Activated naive CD8-positive, alpha-beta T cell treated with anti-CD3 and anti-CD28 coated beads for 36 hours (primary cell): Measurements from ENCODE around the gene VTI1A. TPM values are rescaled to one million over a fixed set of nuclear protein-coding genes. Genes with fewer than 3 reads are reported as not detected.

Experiments used
- DNase-seq: peaks from one replicate; pipeline ENCODE4 v3.0.0; 2021
- H3K27ac Mint-ChIP-seq: one replicate; pipeline ENCODE4 v1.8.0; 2022; ENCODE audit warnings: mild to moderate bottlenecking, moderate library complexity, mixed read lengths
- H3K27me3 Mint-ChIP-seq: one replicate; pipeline ENCODE4 v1.8.0; 2022; ENCODE audit warnings: mild to moderate bottlenecking, mixed read lengths
- H3K36me3 Mint-ChIP-seq: one replicate; pipeline ENCODE4 v1.8.0; 2021; ENCODE audit warnings: mild to moderate bottlenecking, mixed read lengths
- H3K4me1 Mint-ChIP-seq: one replicate; pipeline ENCODE4 v1.8.0; 2021; ENCODE audit warnings: mixed read lengths
- H3K4me3 Mint-ChIP-seq: one replicate; pipeline ENCODE4 v1.8.0; 2022; ENCODE audit warnings: mild to moderate bottlenecking, moderate library complexity, mixed read lengths
- H3K9me3 Mint-ChIP-seq: one replicate; pipeline ENCODE4 v1.8.0; 2022; ENCODE audit warnings: mixed read lengths
- total RNA-seq, 2 experiments: library from RNA; stranded (reverse); gene quantifications; one replicate each; pipeline ENCODE4 v1.2.3, GENCODE V29; 2021

The VTI1A gene
- total RNA-seq, 2 experiments from 2014 or later: 31.5 to 33.7 TPM

GRCh38 chr10:112802411-112803022 lies 355.5 kb downstream of the VTI1A start:
- H3K9me3 Mint-ChIP-seq: no peaks in the 10 kb centered on the region

GRCh38 chr10:112803961-112804401 lies 357.0 kb downstream of the VTI1A start:
- Mint-ChIP-seq H3K4me1 (no peaks in the 10 kb centered on the region), H3K4me3 (no peak overlapping the region), H3K36me3 (peaks cover 4% of the 10 kb centered on the region), H3K9me3 (no peaks in the 10 kb centered on the region), H3K27ac (no peak overlapping the region), H3K27me3 (no peaks in the 10 kb centered on the region)
- DNase-seq: no peak

More at GRCh38 chr10:112802411-112803022, 355.5 kb downstream of the VTI1A start:
- no peak for DNase-seq
- Mint-ChIP-seq H3K4me1 (no peaks in the 10 kb centered on the region), H3K36me3 (peaks cover 4% of the 10 kb centered on the region), H3K27me3 (no peaks in the 10 kb centered on the region), H3K27ac (no peak overlapping the region), H3K4me3 (no peak overlapping the region)

GRCh38 chr10:112805254-112805590 lies 358.2 kb downstream of the VTI1A start:
- no peak for DNase-seq
- H3K4me1 Mint-ChIP-seq: no peaks in the 10 kb centered on the region
- no peaks in the 10 kb centered on the region for H3K27me3 Mint-ChIP-seq
- H3K27ac Mint-ChIP-seq: no peak overlapping the region
- no peaks in the 10 kb centered on the region for H3K9me3 Mint-ChIP-seq
- H3K36me3 Mint-ChIP-seq: peaks cover 4% of the 10 kb centered on the region
- H3K4me3 Mint-ChIP-seq: no peak overlapping the region

GRCh38 chr10:112805701-112806100 lies 358.7 kb downstream of the VTI1A start:
- no peaks in the 10 kb centered on the region for H3K9me3 Mint-ChIP-seq
- H3K27me3 Mint-ChIP-seq: no peaks in the 10 kb centered on the region
- H3K4me1 Mint-ChIP-seq: no peaks in the 10 kb centered on the region
- H3K36me3 Mint-ChIP-seq: peaks cover 4% of the 10 kb centered on the region
- H3K27ac Mint-ChIP-seq: no peak overlapping the region
- DNase-seq: no peak
- H3K4me3 Mint-ChIP-seq: no peak overlapping the region

- Mint-ChIP-seq H3K4me3 (no peak overlapping the region), H3K27ac (no peak overlapping the region), H3K27me3 (no peaks in the 10 kb centered on the region), H3K36me3 (peaks cover 4% of the 10 kb centered on the region), H3K4me1 (no peaks in the 10 kb centered on the region), H3K9me3 (no peaks in the 10 kb centered on the region)
- no peak for DNase-seq
Observed at GRCh38 chr10:112807013-112807412, 360.0 kb downstream of the VTI1A start.

GRCh38 chr10:112809736-112810135 lies 362.7 kb downstream of the VTI1A start:
- no peak overlapping the region for H3K27ac Mint-ChIP-seq
- DNase-seq: no peak
- no peaks in the 10 kb centered on the region for H3K27me3 Mint-ChIP-seq
- H3K4me1 Mint-ChIP-seq: peaks cover 12% of the 10 kb centered on the region
- H3K4me3 Mint-ChIP-seq: no peak overlapping the region
- peaks cover 4% of the 10 kb centered on the region for H3K36me3 Mint-ChIP-seq
- no peaks in the 10 kb centered on the region for H3K9me3 Mint-ChIP-seq

GRCh38 chr10:112810711-112811151 lies 363.7 kb downstream of the VTI1A start:
- Mint-ChIP-seq H3K4me1 (peaks cover 12% of the 10 kb centered on the region), H3K27ac (no peak overlapping the region), H3K9me3 (no peaks in the 10 kb centered on the region), H3K36me3 (peaks cover 10% of the 10 kb centered on the region), H3K27me3 (no peaks in the 10 kb centered on the region), H3K4me3 (no peak overlapping the region)
- no peak for DNase-seq

- Mint-ChIP-seq H3K4me3 (no peak overlapping the region), H3K27me3 (no peaks in the 10 kb centered on the region), H3K27ac (no peak overlapping the region), H3K9me3 (no peaks in the 10 kb centered on the region), H3K36me3 (peaks cover 13% of the 10 kb centered on the region), H3K4me1 (peaks cover 12% of the 10 kb centered on the region)
- no peak for DNase-seq
Observed at GRCh38 chr10:112811741-112812551, 364.9 kb downstream of the VTI1A start.

- no peak for DNase-seq
- Mint-ChIP-seq H3K27me3 (no peaks in the 10 kb centered on the region), H3K27ac (no peak overlapping the region), H3K4me3 (no peak overlapping the region), H3K9me3 (no peaks in the 10 kb centered on the region), H3K36me3 (peaks cover 9% of the 10 kb centered on the region), H3K4me1 (peaks cover 12% of the 10 kb centered on the region)
Observed at GRCh38 chr10:112812586-112812985, 365.6 kb downstream of the VTI1A start.

- Mint-ChIP-seq H3K4me3 (no peak overlapping the region), H3K4me1 (peaks cover 12% of the 10 kb centered on the region), H3K27me3 (no peaks in the 10 kb centered on the region), H3K27ac (no peak overlapping the region), H3K36me3 (peaks cover 10% of the 10 kb centered on the region), H3K9me3 (no peaks in the 10 kb centered on the region)
- DNase-seq: no peak
Observed at GRCh38 chr10:112813866-112814591, 367.0 kb downstream of the VTI1A start.

GRCh38 chr10:112815269-112816032 lies 368.4 kb downstream of the VTI1A start:
- H3K27ac Mint-ChIP-seq: no peak overlapping the region
- no peaks in the 10 kb centered on the region for H3K27me3 Mint-ChIP-seq
- no peak overlapping the region for H3K4me3 Mint-ChIP-seq
- H3K9me3 Mint-ChIP-seq: no peaks in the 10 kb centered on the region
- H3K4me1 Mint-ChIP-seq: peaks cover 12% of the 10 kb centered on the region
- no peak for DNase-seq
- H3K36me3 Mint-ChIP-seq: peaks cover 12% of the 10 kb centered on the region

GRCh38 chr10:112816033-112816430 lies 369.0 kb downstream of the VTI1A start:
- peaks cover 12% of the 10 kb centered on the region for H3K4me1 Mint-ChIP-seq
- no peak overlapping the region for H3K4me3 Mint-ChIP-seq
- no peaks in the 10 kb centered on the region for H3K9me3 Mint-ChIP-seq
- no peak for DNase-seq
- H3K36me3 Mint-ChIP-seq: peaks cover 13% of the 10 kb centered on the region
- no peak overlapping the region for H3K27ac Mint-ChIP-seq
- no peaks in the 10 kb centered on the region for H3K27me3 Mint-ChIP-seq

- no peak overlapping the region for H3K4me3 Mint-ChIP-seq
- no peaks in the 10 kb centered on the region for H3K9me3 Mint-ChIP-seq
- H3K27me3 Mint-ChIP-seq: no peaks in the 10 kb centered on the region
- H3K27ac Mint-ChIP-seq: no peak overlapping the region
- peaks cover 13% of the 10 kb centered on the region for H3K36me3 Mint-ChIP-seq
- no peak for DNase-seq
- H3K4me1 Mint-ChIP-seq: peaks cover 12% of the 10 kb centered on the region
Observed at GRCh38 chr10:112816891-112817290, 369.9 kb downstream of the VTI1A start.

- Mint-ChIP-seq H3K27ac (no peak overlapping the region), H3K27me3 (no peaks in the 10 kb centered on the region), H3K36me3 (peaks cover 13% of the 10 kb centered on the region), H3K9me3 (no peaks in the 10 kb centered on the region), H3K4me3 (no peak overlapping the region), H3K4me1 (peaks cover 10% of the 10 kb centered on the region)
- no peak for DNase-seq
Observed at GRCh38 chr10:112817981-112818777, 371.2 kb downstream of the VTI1A start.
